ENCODE measurements around the gene PLEKHA8. TPM values are rescaled to one million over a fixed set of nuclear protein-coding genes. Genes with fewer than 3 reads are reported as not detected.

PLEKHA8 gene
- total RNA-seq, 1 donor from 2014 or later, result 57.9 TPM

DNA sequence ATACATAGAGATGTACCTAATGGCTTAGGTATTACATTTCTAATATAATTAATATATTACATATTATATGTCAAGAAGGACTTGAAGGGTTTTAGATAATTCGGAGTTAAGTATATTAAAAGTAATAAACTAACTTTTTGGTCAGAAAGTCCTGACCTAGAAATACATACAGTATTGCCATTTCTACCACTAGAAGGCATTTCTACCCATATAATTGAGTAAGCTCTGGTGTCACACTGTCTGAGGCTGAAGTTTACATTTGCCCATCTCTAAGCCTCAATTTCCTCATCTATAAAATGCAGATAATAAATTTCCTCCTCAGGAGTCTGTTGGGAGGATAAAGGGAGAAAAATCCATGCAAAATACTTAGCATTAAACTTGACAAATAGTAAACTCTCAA lies 8.8 kb upstream of the PLEKHA8 start:
- H3K27me3 Mint-ChIP-seq (ENCODE audit: unreplicated experiment), result no peaks in the 10 kb centered on the region
- H3K4me3 Mint-ChIP-seq (ENCODE audit: unreplicated experiment), result no peak overlapping the region
- no peak overlapping the region for H3K27ac Mint-ChIP-seq (ENCODE audit: unreplicated experiment)
- H3K36me3 Mint-ChIP-seq (ENCODE audit: unreplicated experiment), result no peaks in the 10 kb centered on the region
- no peaks in the 10 kb centered on the region for H3K4me1 Mint-ChIP-seq (ENCODE audit: low read depth, unreplicated experiment)
- TF ChIP-seq, protein P1, sequence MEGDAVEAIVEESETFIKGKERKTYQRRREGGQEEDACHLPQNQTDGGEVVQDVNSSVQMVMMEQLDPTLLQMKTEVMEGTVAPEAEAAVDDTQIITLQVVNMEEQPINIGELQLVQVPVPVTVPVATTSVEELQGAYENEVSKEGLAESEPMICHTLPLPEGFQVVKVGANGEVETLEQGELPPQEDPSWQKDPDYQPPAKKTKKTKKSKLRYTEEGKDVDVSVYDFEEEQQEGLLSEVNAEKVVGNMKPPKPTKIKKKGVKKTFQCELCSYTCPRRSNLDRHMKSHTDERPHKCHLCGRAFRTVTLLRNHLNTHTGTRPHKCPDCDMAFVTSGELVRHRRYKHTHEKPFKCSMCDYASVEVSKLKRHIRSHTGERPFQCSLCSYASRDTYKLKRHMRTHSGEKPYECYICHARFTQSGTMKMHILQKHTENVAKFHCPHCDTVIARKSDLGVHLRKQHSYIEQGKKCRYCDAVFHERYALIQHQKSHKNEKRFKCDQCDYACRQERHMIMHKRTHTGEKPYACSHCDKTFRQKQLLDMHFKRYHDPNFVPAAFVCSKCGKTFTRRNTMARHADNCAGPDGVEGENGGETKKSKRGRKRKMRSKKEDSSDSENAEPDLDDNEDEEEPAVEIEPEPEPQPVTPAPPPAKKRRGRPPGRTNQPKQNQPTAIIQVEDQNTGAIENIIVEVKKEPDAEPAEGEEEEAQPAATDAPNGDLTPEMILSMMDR (IDR thresholded peaks at IDR 0.05; ENCODE audit: partially characterized antibody, unreplicated experiment), result no peak
- no peak for DNase-seq
- no peaks in the 10 kb centered on the region for H3K9me3 Mint-ChIP-seq (ENCODE audit: unreplicated experiment)

DNA sequence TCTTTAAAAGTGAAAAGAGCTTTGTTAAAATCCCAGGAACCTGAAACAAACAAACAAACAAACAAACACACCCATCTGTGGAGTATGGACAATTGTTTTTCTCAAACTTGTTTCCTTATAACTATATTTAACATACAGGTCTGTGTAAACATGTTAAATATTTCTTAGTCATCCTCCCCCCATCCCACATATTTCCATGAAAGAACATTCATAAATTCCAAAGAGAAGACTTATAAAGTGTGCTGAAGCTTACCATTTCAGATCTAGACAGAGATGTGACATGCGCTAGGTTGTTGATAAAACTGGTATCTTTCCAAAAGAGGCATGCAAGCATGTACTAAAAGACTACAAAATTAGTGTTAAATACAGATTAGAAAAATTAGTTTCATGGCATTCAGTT lies 8.3 kb upstream of the PLEKHA8 start:
- Mint-ChIP-seq H3K27me3 (ENCODE audit: unreplicated experiment) (no peaks in the 10 kb centered on the region), H3K36me3 (ENCODE audit: unreplicated experiment) (no peaks in the 10 kb centered on the region), H3K9me3 (ENCODE audit: unreplicated experiment) (no peaks in the 10 kb centered on the region), H3K4me1 (ENCODE audit: low read depth, unreplicated experiment) (no peaks in the 10 kb centered on the region), H3K4me3 (ENCODE audit: unreplicated experiment) (no peak overlapping the region), H3K27ac (ENCODE audit: unreplicated experiment) (no peak overlapping the region)
- TF ChIP-seq, protein P1 (IDR thresholded peaks at IDR 0.05; ENCODE audit: partially characterized antibody, unreplicated experiment), result no peak
- DNase-seq, result no peak

DNA sequence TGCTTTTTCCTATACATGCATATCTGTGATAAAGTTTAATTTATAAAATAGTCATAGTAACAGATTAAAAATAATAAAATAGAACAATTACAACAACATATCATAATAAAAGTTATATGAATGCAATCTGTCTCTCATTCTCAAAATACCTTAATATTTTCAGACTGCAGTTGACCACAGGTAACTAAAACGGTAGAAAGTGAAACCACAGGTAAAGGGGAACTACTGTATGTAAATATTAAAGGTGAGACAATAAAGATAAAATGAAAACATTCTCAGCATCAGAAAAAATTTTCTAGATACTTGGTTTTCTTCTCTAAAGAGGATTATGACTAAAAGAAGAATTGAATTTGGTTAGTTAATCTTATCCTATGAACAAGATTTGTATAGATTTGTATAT lies 7.7 kb upstream of the PLEKHA8 start:
- no peak overlapping the region for H3K4me3 Mint-ChIP-seq (ENCODE audit: unreplicated experiment)
- H3K27me3 Mint-ChIP-seq (ENCODE audit: unreplicated experiment), result no peaks in the 10 kb centered on the region
- TF ChIP-seq, protein P1 (IDR thresholded peaks at IDR 0.05; ENCODE audit: partially characterized antibody, unreplicated experiment), result no peak
- DNase-seq, result no peak
- H3K27ac Mint-ChIP-seq (ENCODE audit: unreplicated experiment), result no peak overlapping the region
- H3K36me3 Mint-ChIP-seq (ENCODE audit: unreplicated experiment), result no peaks in the 10 kb centered on the region
- no peaks in the 10 kb centered on the region for H3K9me3 Mint-ChIP-seq (ENCODE audit: unreplicated experiment)
- H3K4me1 Mint-ChIP-seq (ENCODE audit: low read depth, unreplicated experiment), result no peaks in the 10 kb centered on the region

DNA sequence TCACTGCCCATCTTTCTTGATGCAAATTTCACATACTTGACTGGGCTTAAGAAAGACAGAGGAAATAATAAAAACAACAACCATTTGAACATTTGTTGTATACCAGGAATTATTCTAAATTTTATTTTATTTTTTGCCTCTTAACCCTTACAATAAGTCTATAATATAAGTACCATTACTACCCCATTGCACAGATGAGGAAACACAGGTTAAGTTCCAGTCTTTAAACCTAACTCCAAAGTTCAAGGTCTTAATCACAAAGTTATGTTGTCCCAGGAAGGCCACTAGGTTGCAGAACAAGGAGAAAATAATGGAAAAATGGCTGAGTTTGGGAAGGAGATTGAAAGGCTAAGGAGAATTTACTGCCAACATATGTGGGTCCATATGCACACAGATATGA lies 5.2 kb upstream of the PLEKHA8 start:
- Mint-ChIP-seq H3K27ac (ENCODE audit: unreplicated experiment) (no peak overlapping the region), H3K9me3 (ENCODE audit: unreplicated experiment) (peaks cover 4% of the 10 kb centered on the region), H3K4me3 (ENCODE audit: unreplicated experiment) (no peak overlapping the region), H3K4me1 (ENCODE audit: low read depth, unreplicated experiment) (peaks cover 10% of the 10 kb centered on the region), H3K27me3 (ENCODE audit: unreplicated experiment) (peaks cover 4% of the 10 kb centered on the region), H3K36me3 (ENCODE audit: unreplicated experiment) (no peaks in the 10 kb centered on the region)
- no peak for DNase-seq
- TF ChIP-seq, protein P1 (IDR thresholded peaks at IDR 0.05; ENCODE audit: partially characterized antibody, unreplicated experiment), result no peak

DNA sequence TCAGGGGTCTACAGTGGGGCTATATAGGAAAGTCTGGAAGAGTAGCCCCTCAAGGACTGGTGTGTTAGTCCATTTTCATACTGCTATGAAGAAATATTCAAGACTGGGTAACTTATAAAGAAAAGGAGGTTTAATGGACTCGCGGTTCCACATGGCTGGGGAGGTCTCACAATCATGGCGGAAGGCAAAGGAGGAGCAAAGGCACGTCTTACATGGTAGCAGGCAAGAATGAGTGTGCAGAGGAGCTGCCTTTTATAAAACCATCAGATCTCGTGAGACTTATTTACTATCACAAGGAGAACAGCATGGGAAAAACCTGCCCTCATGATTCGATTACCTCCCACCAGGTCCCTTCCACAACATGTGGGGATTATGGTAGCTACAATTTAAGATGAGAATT lies 4.7 kb upstream of the PLEKHA8 start:
- TF ChIP-seq, protein P1 (IDR thresholded peaks at IDR 0.05; ENCODE audit: partially characterized antibody, unreplicated experiment), result no peak
- no peak overlapping the region for H3K4me3 Mint-ChIP-seq (ENCODE audit: unreplicated experiment)
- no peaks in the 10 kb centered on the region for H3K36me3 Mint-ChIP-seq (ENCODE audit: unreplicated experiment)
- H3K4me1 Mint-ChIP-seq (ENCODE audit: low read depth, unreplicated experiment), result peaks cover 10% of the 10 kb centered on the region
- DNase-seq, result no peak
- no peak overlapping the region for H3K27ac Mint-ChIP-seq (ENCODE audit: unreplicated experiment)
- H3K27me3 Mint-ChIP-seq (ENCODE audit: unreplicated experiment), result peaks cover 4% of the 10 kb centered on the region
- peaks cover 5% of the 10 kb centered on the region for H3K9me3 Mint-ChIP-seq (ENCODE audit: unreplicated experiment)

Measured in glutamatergic neuron (in vitro differentiated cells).